ENCODE measurements around the gene CD40LG. TPM values are rescaled to one million over a fixed set of nuclear protein-coding genes. Genes with fewer than 3 reads are reported as not detected.

The CD40LG gene
- total and polyA plus RNA-seq, 7 donors = 0.27 to 2.6 (median 0.34) TPM; not detected in 3

DNA sequence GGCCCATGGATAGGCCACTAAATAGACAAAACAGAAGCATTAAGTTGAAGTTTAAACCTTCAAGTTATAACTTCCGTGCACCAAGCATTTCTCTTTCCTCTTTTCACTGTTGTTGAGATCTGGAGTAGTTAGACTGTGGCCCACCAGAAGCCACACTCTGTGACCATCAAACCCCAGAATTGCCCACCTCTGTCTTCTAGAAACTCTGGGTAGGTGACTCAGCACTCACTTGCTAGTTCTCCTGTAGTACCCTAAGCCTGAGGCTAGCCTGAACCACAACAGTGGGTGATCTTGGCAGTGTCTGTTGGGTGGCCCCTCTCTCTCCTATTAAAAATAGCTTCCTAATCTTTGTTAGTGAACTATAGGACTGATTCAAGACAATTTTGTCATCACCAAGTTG, 24.6 kb upstream of the CD40LG start:
- Histone ChIP-seq H3K9me3 (no peaks in the 10 kb centered on the region), H3K27ac (no peak overlapping the region), H3K27me3 (no peaks in the 10 kb centered on the region), H3K4me1 (no peaks in the 10 kb centered on the region), H3K4me3 (no peak overlapping the region), H3K36me3 (no peaks in the 10 kb centered on the region)
- intact Hi-C loops (cut with DNase I) = no loop called here
- WGBS, 2 donors = 54 to 88% methylated on average over 1 of the region's 1 CpG
- TF ChIP-seq EP300 (IDR thresholded peaks at IDR 0.05) (no peak), POLR2A (IDR thresholded peaks at IDR 0.05) (no peak), POLR2AphosphoS5 (IDR thresholded peaks at IDR 0.05) (no peak), CTCF (IDR thresholded peaks at IDR 0.05) (no peak)
- no peak for DNase-seq

DNA sequence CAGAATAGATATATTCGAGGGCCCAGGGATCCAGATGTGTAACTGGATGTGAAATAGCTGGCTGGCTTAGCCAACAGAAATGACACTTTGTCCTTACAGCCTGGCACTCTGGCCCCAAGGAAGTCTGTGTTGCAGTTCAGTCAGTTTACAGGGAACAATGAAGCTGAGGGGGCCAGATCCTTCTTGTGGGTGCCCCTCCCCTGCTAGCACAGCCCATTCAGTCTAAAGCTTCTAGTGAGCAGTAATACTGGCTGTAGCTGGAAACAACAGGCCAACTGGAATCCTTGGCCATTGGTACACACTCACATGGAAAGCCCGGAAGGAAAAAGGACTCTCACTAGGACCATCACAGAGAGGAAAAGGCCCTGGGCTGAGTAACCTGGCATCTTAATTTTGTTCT, 22.7 kb upstream of the CD40LG start:
- no peaks in the 10 kb centered on the region for H3K27me3 ChIP-seq
- intact Hi-C loops (cut with DNase I) = no loop called here
- no peaks in the 10 kb centered on the region for H3K36me3 ChIP-seq
- WGBS, 2 donors = 81 to 89% methylated on average over 2 of the region's 2 CpGs
- no peak overlapping the region for H3K4me3 ChIP-seq
- no peaks in the 10 kb centered on the region for H3K4me1 ChIP-seq
- TF ChIP-seq CTCF (IDR thresholded peaks at IDR 0.05) = no peak
- no peak for TF ChIP-seq POLR2A (IDR thresholded peaks at IDR 0.05)
- TF ChIP-seq EP300 (IDR thresholded peaks at IDR 0.05) = no peak
- no peak for TF ChIP-seq POLR2AphosphoS5 (IDR thresholded peaks at IDR 0.05)
- H3K27ac ChIP-seq = no peak overlapping the region
- no peaks in the 10 kb centered on the region for H3K9me3 ChIP-seq
- no peak for DNase-seq

DNA sequence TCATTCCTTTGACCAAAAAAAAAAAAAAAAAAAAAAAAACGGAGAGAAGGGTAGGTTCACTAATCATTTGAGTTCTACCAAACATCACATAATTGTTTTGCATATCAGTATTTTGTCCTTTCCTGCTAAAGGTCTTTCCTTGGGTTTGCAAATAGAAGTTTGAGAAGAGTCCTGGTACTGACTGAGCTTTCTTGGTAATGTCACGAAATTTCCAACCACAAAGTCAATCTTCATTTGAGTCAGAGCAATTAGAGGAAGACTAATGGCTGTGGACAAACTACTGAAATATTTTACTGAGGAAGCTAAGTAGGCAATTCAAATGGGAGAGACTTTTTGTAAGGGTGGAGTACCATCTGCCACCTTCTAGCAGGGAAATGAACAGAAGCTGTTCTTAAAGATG, 21.7 kb upstream of the CD40LG start:
- Histone ChIP-seq H3K4me3 (no peak overlapping the region), H3K36me3 (no peaks in the 10 kb centered on the region), H3K27ac (no peak overlapping the region), H3K27me3 (no peaks in the 10 kb centered on the region), H3K9me3 (no peaks in the 10 kb centered on the region), H3K4me1 (no peaks in the 10 kb centered on the region)
- intact Hi-C loops (cut with DNase I) = no loop called here
- WGBS, 2 donors = 74 to 78% methylated on average over 2 of the region's 2 CpGs
- no peak for TF ChIP-seq POLR2A (IDR thresholded peaks at IDR 0.05)
- TF ChIP-seq POLR2AphosphoS5 (IDR thresholded peaks at IDR 0.05) = no peak
- no peak for TF ChIP-seq CTCF (IDR thresholded peaks at IDR 0.05)
- no peak for TF ChIP-seq EP300 (IDR thresholded peaks at IDR 0.05)
- no peak for DNase-seq

- DNase-seq = no peak
- WGBS, 2 donors = 83 to 89% methylated on average over 1 of the region's 1 CpG
- H3K4me1 ChIP-seq = no peaks in the 10 kb centered on the region
- no peaks in the 10 kb centered on the region for H3K36me3 ChIP-seq
- H3K4me3 ChIP-seq = no peak overlapping the region
- no peak overlapping the region for H3K27ac ChIP-seq
- no peaks in the 10 kb centered on the region for H3K27me3 ChIP-seq
- H3K9me3 ChIP-seq = no peaks in the 10 kb centered on the region
- intact Hi-C loops (cut with DNase I) = no loop called here
- no peak for TF ChIP-seq POLR2AphosphoS5 (IDR thresholded peaks at IDR 0.05)
- TF ChIP-seq CTCF (IDR thresholded peaks at IDR 0.05) = no peak
- TF ChIP-seq POLR2A (IDR thresholded peaks at IDR 0.05) = no peak
- TF ChIP-seq EP300 (IDR thresholded peaks at IDR 0.05) = no peak
Observed at GRCh38 chrX:136626891-136627290, 21.1 kb upstream of the CD40LG start.

GRCh38 chrX:136627409-136627808, 20.5 kb upstream of the CD40LG start:
- H3K4me3 ChIP-seq = no peak overlapping the region
- no peaks in the 10 kb centered on the region for H3K36me3 ChIP-seq
- H3K27ac ChIP-seq = no peak overlapping the region
- DNase-seq = no peak
- no peaks in the 10 kb centered on the region for H3K9me3 ChIP-seq
- intact Hi-C loops (cut with DNase I) = no loop called here
- H3K27me3 ChIP-seq = no peaks in the 10 kb centered on the region
- TF ChIP-seq POLR2AphosphoS5 (IDR thresholded peaks at IDR 0.05) = no peak
- no peak for TF ChIP-seq POLR2A (IDR thresholded peaks at IDR 0.05)
- TF ChIP-seq EP300 (IDR thresholded peaks at IDR 0.05) = no peak
- TF ChIP-seq CTCF (IDR thresholded peaks at IDR 0.05) = no peak
- H3K4me1 ChIP-seq = no peaks in the 10 kb centered on the region
- 61 to 70% methylated on average over 4 of the region's 4 CpGs for whole genome bisulfite sequencing, 2 donors

All from sigmoid colon (tissue), 7 donors.